H1 (cell line): Measurements from ENCODE around the gene ACER3. TPM values are rescaled to one million over a fixed set of nuclear protein-coding genes. Genes with fewer than 3 reads are reported as not detected.

Experiments
- CTCF ChIA-PET: fragments of 300-600 bp; sonication (Branson Sonifier 250); formaldehyde crosslinking; loops from one replicate; lab custom pipeline; 2021; ENCODE audit not compliant: partially characterized antibody; lab: Charles Lee
- POLR2A ChIA-PET: fragments of 300-600 bp; sonication (Branson Sonifier 250); formaldehyde crosslinking; loops from one replicate; lab custom pipeline; 2021; ENCODE audit warnings: inconsistent platforms; ENCODE audit not compliant: partially characterized antibody; lab: Charles Lee
- DNase-seq, 2 experiments: peaks; one replicate each; pipeline versions ENCODE4 v3.0.0 to v3.0.0-alpha.2; 2010 to 2022; ENCODE audit warnings: low spot score in 2 of 2, low read depth in 1 of 2, mixed read lengths in 1 of 2
- FAIRE-seq: peaks from 2 replicates; lab custom pipeline; 2011; peaks lifted over from hg19 to GRCh38; lab: Jason Lieb, UNC
- H2AFZ ChIP-seq: 2 replicates; pipeline ENCODE4 v1.8.1; 2012; ENCODE audit warnings: low read length, inconsistent platforms
- H2AK5ac ChIP-seq: 2 replicates; pipeline ENCODE4 v1.6.1; 2013; ENCODE audit warnings: low read depth, low read length
- H2BK120ac ChIP-seq: replicated peaks from 2 replicates; pipeline ENCODE3; 2013; ENCODE audit warnings: low read depth, low read length, inconsistent platforms
- H2BK12ac ChIP-seq: 2 replicates; pipeline ENCODE4 v1.6.1; 2013; ENCODE audit warnings: low read depth, low read length
- H2BK15ac ChIP-seq: 2 replicates; pipeline ENCODE4 v1.6.1; 2013; ENCODE audit warnings: low read length
- H2BK20ac ChIP-seq: 2 replicates; pipeline ENCODE4 v1.6.1; 2013; ENCODE audit warnings: low read length
- H2BK5ac ChIP-seq: 2 replicates; pipeline ENCODE4 v1.6.1; 2013; ENCODE audit warnings: low read depth, low read length
- H3K14ac ChIP-seq: 2 replicates; pipeline ENCODE4 v1.6.1; 2013; ENCODE audit warnings: inconsistent platforms; ENCODE audit not compliant: insufficient read length
- H3K18ac ChIP-seq: 2 replicates; pipeline ENCODE4 v1.6.1; 2013; ENCODE audit warnings: low read length; ENCODE audit errors: extremely low read depth
- H3K23ac ChIP-seq: 2 replicates; pipeline ENCODE4 v1.6.1; 2013; ENCODE audit warnings: inconsistent platforms; ENCODE audit not compliant: insufficient read length
- H3K23me2 ChIP-seq: 2 replicates; pipeline ENCODE4 v1.6.1; 2013; ENCODE audit warnings: low read depth, low read length
- H3K27ac ChIP-seq: 2 replicates; pipeline ENCODE4 v1.6.1; 2011; ENCODE audit warnings: low read depth, low read length, inconsistent platforms
- H3K27me3 ChIP-seq, 4 experiments: replicated peaks in 1 of 4; 1 replicate in 1 of 4; 2 replicates in 3 of 4; pipeline versions ENCODE4 v1.6.1 to v1.8.1; 2011 to 2013; ENCODE audit warnings: low read length in 3 of 4, mild to moderate bottlenecking in 3 of 4, inconsistent platforms in 2 of 4, mixed read lengths in 2 of 4, moderate library complexity in 1 of 4; ENCODE audit not compliant: control insufficient read depth in 3 of 4, insufficient read depth in 3 of 4; ENCODE audit errors: extremely low read depth in 1 of 4
- H3K36me3 ChIP-seq, 4 experiments: 2 replicates each; pipeline versions ENCODE4 v1.6.1 to v1.8.1; 2011 to 2013; ENCODE audit warnings: mild to moderate bottlenecking in 4 of 4, low read length in 3 of 4, moderate library complexity in 2 of 4, control low read depth in 1 of 4, inconsistent platforms in 1 of 4; ENCODE audit not compliant: insufficient read depth in 4 of 4, control insufficient read depth in 2 of 4
- H3K4ac ChIP-seq: replicated peaks from 2 replicates; pipeline ENCODE3; 2013; ENCODE audit warnings: low read length, low read depth, mixed read lengths, inconsistent platforms; ENCODE audit not compliant: insufficient read length
- H3K4me1 ChIP-seq, 4 experiments: replicated peaks in 1 of 4; 1 replicate in 1 of 4; 2 replicates in 3 of 4; pipeline versions ENCODE4 v1.6.1 to v1.8.1; 2011 to 2013; ENCODE audit warnings: low read length in 3 of 4, inconsistent platforms in 2 of 4, mixed read lengths in 1 of 4; ENCODE audit not compliant: insufficient read depth in 4 of 4, control insufficient read depth in 3 of 4
- H3K4me2 ChIP-seq, 2 experiments: 2 replicates each; pipeline versions ENCODE4 v1.6.1 to v1.8.1; 2011 to 2013; ENCODE audit warnings: low read depth in 2 of 2, low read length in 2 of 2, control low read depth in 1 of 2, inconsistent platforms in 1 of 2, mild to moderate bottlenecking in 1 of 2; ENCODE audit not compliant: insufficient read depth in 1 of 2
- H3K4me3 ChIP-seq, 4 experiments: fragments of 200-600, 300-600 bp in 1 of 4; sonication (generic), shearing (Covaris generic), sonication (Bioruptor Twin) in 1 of 4; 2 replicates each; pipeline versions ENCODE4 v1.5.1 to v1.8.1; 2011 to 2016; ENCODE audit warnings: low read length in 4 of 4, low read depth in 3 of 4, control low read depth in 2 of 4, inconsistent platforms in 2 of 4, mild to moderate bottlenecking in 2 of 4, mixed read lengths in 1 of 4, moderate library complexity in 1 of 4; ENCODE audit not compliant: insufficient read depth in 2 of 4; ENCODE audit errors: extremely low read depth in 1 of 4
- H3K56ac ChIP-seq: replicated peaks from 2 replicates; pipeline ENCODE3; 2013; ENCODE audit warnings: low read depth, mild to moderate bottlenecking, mixed read lengths, low read length, inconsistent platforms; ENCODE audit not compliant: insufficient read length
- H3K79me1 ChIP-seq: 2 replicates; pipeline ENCODE4 v1.6.1; 2013; ENCODE audit warnings: low read depth, low read length, control low read depth
- H3K79me2 ChIP-seq, 2 experiments: 2 replicates each; pipeline versions ENCODE4 v1.6.1 to v1.8.1; 2012 to 2013; ENCODE audit warnings: low read length in 2 of 2, mild to moderate bottlenecking in 2 of 2, inconsistent platforms in 1 of 2; ENCODE audit not compliant: insufficient read depth in 2 of 2, control insufficient read depth in 1 of 2
- H3K9ac ChIP-seq, 4 experiments: replicated peaks in 1 of 4; 1 replicate in 1 of 4; 2 replicates in 3 of 4; pipeline versions ENCODE4 v1.6.1 to v1.8.1; 2011 to 2013; ENCODE audit warnings: low read depth in 3 of 4, low read length in 3 of 4, control low read depth in 2 of 4, mild to moderate bottlenecking in 2 of 4, moderate library complexity in 2 of 4, inconsistent platforms in 1 of 4; ENCODE audit errors: extremely low read depth in 1 of 4
- H3K9me3 ChIP-seq, 2 experiments: 2 replicates each; pipeline versions ENCODE4 v1.6.1 to v1.8.1; 2012 to 2013; ENCODE audit warnings: mild to moderate bottlenecking in 2 of 2, moderate library complexity in 2 of 2, control low read depth in 1 of 2, inconsistent platforms in 1 of 2, low read depth in 1 of 2, low read length in 1 of 2, mixed read lengths in 1 of 2; ENCODE audit not compliant: insufficient read depth in 2 of 2
- H4K20me1 ChIP-seq, 2 experiments: replicated peaks in 1 of 2; 2 replicates each; pipeline versions ENCODE3 to v1.8.1; 2011 to 2013; ENCODE audit warnings: inconsistent platforms in 2 of 2, low read length in 2 of 2, mild to moderate bottlenecking in 1 of 2; ENCODE audit not compliant: insufficient read depth in 2 of 2, control insufficient read depth in 1 of 2
- H4K5ac ChIP-seq: 2 replicates; pipeline ENCODE4 v1.6.1; 2013; ENCODE audit warnings: low read length, low read depth, mixed read lengths, inconsistent platforms; ENCODE audit not compliant: insufficient read length
- H4K8ac ChIP-seq: 2 replicates; pipeline ENCODE4 v1.8.0; 2013; ENCODE audit warnings: mild to moderate bottlenecking, moderate library complexity, low read length, inconsistent platforms; ENCODE audit not compliant: insufficient read depth; ENCODE audit errors: extremely low read depth
- H4K91ac ChIP-seq: replicated peaks from 2 replicates; pipeline ENCODE3; 2013; ENCODE audit warnings: low read length, mixed read lengths, inconsistent platforms; ENCODE audit not compliant: insufficient read length
- ATF2 ChIP-seq: IDR thresholded peaks from 2 replicates; pipeline ENCODE4 v1.6.1; 2012; ENCODE audit warnings: low read length, inconsistent platforms
- ATF3 ChIP-seq: IDR thresholded peaks from 2 replicates; pipeline ENCODE4 v1.6.1; 2011; ENCODE audit warnings: low read depth, mild to moderate bottlenecking, low read length; ENCODE audit not compliant: insufficient read depth
- BRCA1 ChIP-seq: IDR thresholded peaks from 2 replicates; pipeline ENCODE4 v1.6.1; 2012; ENCODE audit warnings: low read depth, low read length, improper control_type of control experiment
- CBX5 ChIP-seq: fragments of 300-800, 300-1000 bp; sonication (generic); IDR thresholded peaks from 2 replicates; pipeline ENCODE4 v1.7.1; 2016; ENCODE audit warnings: antibody characterized with exemption, low read length, low read depth
- MAFK ChIP-seq: IDR thresholded peaks from 2 replicates; pipeline ENCODE4 v1.6.1; 2012; ENCODE audit warnings: low read depth, mild to moderate bottlenecking, improper control_type of control experiment, low read length
- MAX ChIP-seq: IDR thresholded peaks from 2 replicates; pipeline ENCODE4 v1.6.1; 2012; ENCODE audit warnings: inconsistent platforms
- RAD21 ChIP-seq, 2 experiments: IDR thresholded peaks in 1 of 2; conservative IDR thresholded peaks in 1 of 2; 2 replicates each; pipeline ENCODE4 v1.6.1; 2011; ENCODE audit warnings: low read depth in 2 of 2, low read length in 2 of 2, improper control_type of control experiment in 1 of 2, inconsistent platforms in 1 of 2, mild to moderate bottlenecking in 1 of 2, moderate library complexity in 1 of 2
- RNF2 ChIP-seq: fragments of 200-900, 300-1000 bp; sonication (generic); IDR thresholded peaks from 2 replicates; pipeline ENCODE4 v1.7.1; 2016; ENCODE audit warnings: borderline replicate concordance, low read depth, mild to moderate bottlenecking, antibody characterized with exemption, low read length; ENCODE audit not compliant: poor library complexity, severe bottlenecking; ENCODE audit errors: missing control alignments
- RXRA ChIP-seq: IDR thresholded peaks from 2 replicates; pipeline ENCODE4 v1.6.1; 2011; ENCODE audit warnings: low read depth, mild to moderate bottlenecking, low read length, moderate library complexity; ENCODE audit not compliant: insufficient read depth
- TBP ChIP-seq: IDR thresholded peaks from 2 replicates; pipeline ENCODE4 v1.6.1; 2011; ENCODE audit warnings: low read depth, low read length, improper control_type of control experiment
- WGBS, 2 experiments: shearing (Covaris generic) in 1 of 2; methylation state at CpG; one replicate each; pipeline versions ENCODE4 v1.1.6 to v1.1.7; 2013 to 2015; ENCODE audit warnings: low lambda C conversion rate in 2 of 2, mixed read lengths in 2 of 2, inconsistent platforms in 1 of 2, low coverage in 1 of 2, missing lambda C conversion rate in 1 of 2; ENCODE audit not compliant: insufficient replicate concordance in 2 of 2, insufficient coverage in 1 of 2, insufficient read length in 1 of 2; ENCODE audit errors: extremely low coverage in 1 of 2, missing lambda C conversion rate in 1 of 2; 5-methylcytosine and 5-hydroxymethylcytosine counted together
- polyA plus RNA-seq, 7 experiments: library from polyadenylated mRNA; depleted of rRNA in 3 of 7; stranded (reverse) in 5 of 7; unstranded in 2 of 7; fragments of >200 nt in 5 of 7; fragments of 200-250 nt in 2 of 7; gene quantifications; 1 replicate in 5 of 7; 2 replicates in 1 of 7; 4 replicates in 1 of 7; pipeline versions ENCODE4 v1.2.1 to v1.2.3, GENCODE V29; 2011 to 2013; ENCODE audit warnings: missing spikeins in 2 of 7, mixed read lengths in 2 of 7
- total RNA-seq: library from RNA; stranded (reverse); fragmentation: NEBNext Ultra II Directional; extraction: Animal tissue kit (Norgen Biotek cat#: 25700); gene quantifications from 2 replicates; pipeline ENCODE4 v1.2.1, GENCODE V29; 2021

ACER3 gene
- total and polyA plus RNA-seq, 2 of the 8 experiments (the other 6 are each of a cell fraction or from before 2014, with no cell fraction given) = 5.7 to 16.2 TPM

GRCh38 chr11:77031599-77031998 lies 170.9 kb downstream of the ACER3 start:
- WGBS, 2 experiments = 96% methylated on average over 3 of the region's 3 CpGs; no CpG with 5 or more reads in 1 of the 2 experiments
- no peak overlapping the region for H3K18ac ChIP-seq
- no peaks in the 10 kb centered on the region for H3K23me2 ChIP-seq
- peaks cover 0 to 6% (median 0%) of the 10 kb centered on the region in 4 experiments; a peak in 4 of 7 replicates for H3K4me1 ChIP-seq
- H3K56ac ChIP-seq = no peak overlapping the region
- H3K36me3 ChIP-seq = no peaks in the 10 kb centered on the region
- H3K9ac ChIP-seq = no peak overlapping the region
- no peak overlapping the region for H3K23ac ChIP-seq
- H3K79me2 ChIP-seq = no peaks in the 10 kb centered on the region
- H3K4me3 ChIP-seq = no peak overlapping the region
- no peak overlapping the region for H3K27ac ChIP-seq
- H2AK5ac ChIP-seq = no peak overlapping the region
- H3K79me1 ChIP-seq = no peaks in the 10 kb centered on the region
- H3K4me2 ChIP-seq = no peak overlapping the region
- no peaks in the 10 kb centered on the region for H3K9me3 ChIP-seq
- H3K4ac ChIP-seq = no peak overlapping the region
- no peak overlapping the region for H2BK120ac ChIP-seq
- ChIA-PET POLR2A (interaction anchor here (1.1 kb wide), 1 partner anchor 10 kb away, joined by 4 read pairs; no protein-coding TSS in a partner anchor), CTCF (interaction anchor here (0.5 to 3.1 kb wide), 10 partner anchors 9 to 308 kb away, joined by 3 to 14 read pairs (median 4); no protein-coding TSS in a partner anchor)
- H2BK20ac ChIP-seq = no peak overlapping the region
- no peak overlapping the region for H4K91ac ChIP-seq
- no peak overlapping the region for H3K14ac ChIP-seq
- H2AFZ ChIP-seq = no peak overlapping the region
- no peak overlapping the region for H4K8ac ChIP-seq
- DNase-seq (no peak), FAIRE-seq (no peak)
- no peak overlapping the region for H2BK5ac ChIP-seq
- no peak overlapping the region for H4K5ac ChIP-seq
- no peaks in the 10 kb centered on the region for H4K20me1 ChIP-seq
- H3K27me3 ChIP-seq = 0 out of 7 replicates have a peak, but pooled peaks cover 0 to 2% (median 0%) of the 10 kb centered on the region in 4 experiments
- no peak overlapping the region for H2BK15ac ChIP-seq
- H2BK12ac ChIP-seq = no peak overlapping the region
- TF ChIP-seq CBX5 (no peak), TBP (no peak), ATF3 (no peak), RAD21 (IDR thresholded peaks at IDR 0.05 in 1 of 2, conservative IDR thresholded peaks at IDR 0.05 in 1 of 2; ENCODE audit: low read depth in 2 of 2, low read length in 2 of 2) (no peak), MAFK (no peak), MAX (no peak), RNF2 (no peak), ATF2 (no peak), BRCA1 (no peak), RXRA (no peak)
